GM12875 (cell line): ENCODE data around the gene BTBD16.

Experiments
- H3K4me3 ChIP-seq: one replicate; pipeline ENCODE4 v1.5.1; 2011; ENCODE audit warnings: low read depth, low read length, control low read depth
- TF ChIP-seq, protein P1 (sequence below): IDR thresholded peaks from 2 replicates; pipeline ENCODE4 v1.5.1; 2011; ENCODE audit warnings: low read depth, mild to moderate bottlenecking, control low read depth, inconsistent platforms, low read length, moderate library complexity, borderline replicate concordance; ENCODE audit not compliant: insufficient read depth

The BTBD16 gene

DNA sequence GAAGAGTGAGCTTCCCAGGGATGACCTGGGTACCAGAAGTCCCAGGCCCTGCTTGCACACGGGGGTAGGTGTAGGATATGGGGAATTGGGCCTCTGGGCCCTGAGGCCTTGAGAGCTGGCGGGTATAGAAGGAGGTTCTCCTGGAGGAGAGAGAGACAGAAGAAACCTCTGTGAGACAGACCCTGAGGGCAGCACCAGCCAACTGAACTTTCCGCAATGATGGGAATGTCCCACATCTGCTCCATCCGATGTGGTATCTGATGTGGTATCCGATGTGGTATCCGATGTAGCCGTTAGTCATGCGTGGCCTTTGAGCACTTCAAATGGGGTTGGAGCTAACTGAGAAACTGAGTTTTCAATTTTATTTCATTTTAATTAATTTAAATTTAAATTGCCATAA lies 72.8 kb downstream of the BTBD16 start:
- TF ChIP-seq, protein P1, sequence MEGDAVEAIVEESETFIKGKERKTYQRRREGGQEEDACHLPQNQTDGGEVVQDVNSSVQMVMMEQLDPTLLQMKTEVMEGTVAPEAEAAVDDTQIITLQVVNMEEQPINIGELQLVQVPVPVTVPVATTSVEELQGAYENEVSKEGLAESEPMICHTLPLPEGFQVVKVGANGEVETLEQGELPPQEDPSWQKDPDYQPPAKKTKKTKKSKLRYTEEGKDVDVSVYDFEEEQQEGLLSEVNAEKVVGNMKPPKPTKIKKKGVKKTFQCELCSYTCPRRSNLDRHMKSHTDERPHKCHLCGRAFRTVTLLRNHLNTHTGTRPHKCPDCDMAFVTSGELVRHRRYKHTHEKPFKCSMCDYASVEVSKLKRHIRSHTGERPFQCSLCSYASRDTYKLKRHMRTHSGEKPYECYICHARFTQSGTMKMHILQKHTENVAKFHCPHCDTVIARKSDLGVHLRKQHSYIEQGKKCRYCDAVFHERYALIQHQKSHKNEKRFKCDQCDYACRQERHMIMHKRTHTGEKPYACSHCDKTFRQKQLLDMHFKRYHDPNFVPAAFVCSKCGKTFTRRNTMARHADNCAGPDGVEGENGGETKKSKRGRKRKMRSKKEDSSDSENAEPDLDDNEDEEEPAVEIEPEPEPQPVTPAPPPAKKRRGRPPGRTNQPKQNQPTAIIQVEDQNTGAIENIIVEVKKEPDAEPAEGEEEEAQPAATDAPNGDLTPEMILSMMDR: no peak
- H3K4me3 ChIP-seq: no peak overlapping the region

DNA sequence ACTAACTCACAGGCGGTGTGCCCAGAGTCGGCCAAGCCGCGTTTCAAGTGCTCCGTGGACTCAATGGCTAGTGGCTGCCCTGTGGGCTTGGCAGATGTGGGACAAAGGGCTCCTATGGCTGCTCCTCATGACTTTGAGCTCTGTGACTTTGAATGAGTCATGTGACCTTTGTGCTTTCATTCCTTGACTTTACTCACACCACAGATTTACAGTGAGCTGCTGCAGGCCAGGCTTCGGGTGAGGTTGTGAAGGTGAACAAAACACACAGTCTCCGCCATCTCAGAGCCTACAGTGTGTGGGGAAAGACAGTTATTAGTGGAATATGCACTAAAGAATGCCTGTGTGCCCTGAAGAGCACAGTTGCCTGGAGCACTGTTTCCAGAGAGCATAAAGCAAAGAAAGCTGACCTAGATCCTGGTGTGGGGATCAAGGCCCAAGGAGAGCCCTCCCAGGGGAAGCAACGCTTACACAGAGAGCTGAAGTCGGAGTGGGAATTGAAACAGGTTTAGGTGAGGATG lies 73.7 kb downstream of the BTBD16 start:
- TF ChIP-seq, protein P1: no peak
- H3K4me3 ChIP-seq: no peak overlapping the region

DNA sequence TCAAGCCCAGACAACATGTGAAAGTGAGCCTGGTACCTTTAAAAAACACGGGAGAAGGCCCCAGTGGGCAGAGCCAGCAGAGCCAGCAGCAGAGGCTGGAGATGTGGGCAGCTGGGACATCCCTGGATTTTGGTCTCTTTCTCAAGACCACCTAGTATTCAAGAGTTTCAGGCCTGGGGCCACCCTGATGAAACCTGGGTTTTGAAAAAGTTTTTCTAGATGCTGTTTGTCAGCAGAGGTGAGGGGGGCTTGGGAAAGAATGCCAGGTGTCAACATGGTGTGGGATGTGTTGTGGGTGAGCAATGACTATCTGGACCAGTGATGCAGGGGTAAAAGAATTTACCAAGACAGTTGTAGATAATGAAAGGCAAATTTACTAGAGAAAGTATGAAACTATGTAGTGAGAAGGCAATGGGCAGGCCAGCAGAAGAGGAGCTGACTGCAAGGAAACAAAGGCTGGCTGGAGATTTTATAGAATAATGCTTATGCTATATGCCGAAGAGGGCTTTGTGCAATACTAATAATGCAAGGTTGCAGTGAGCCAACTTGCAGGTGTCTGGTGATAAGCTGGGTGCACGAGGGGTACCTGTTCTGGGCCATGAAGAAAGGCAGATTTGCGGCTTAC lies 75.3 kb downstream of the BTBD16 start:
- TF ChIP-seq, protein P1: no peak
- H3K4me3 ChIP-seq: no peak overlapping the region

DNA sequence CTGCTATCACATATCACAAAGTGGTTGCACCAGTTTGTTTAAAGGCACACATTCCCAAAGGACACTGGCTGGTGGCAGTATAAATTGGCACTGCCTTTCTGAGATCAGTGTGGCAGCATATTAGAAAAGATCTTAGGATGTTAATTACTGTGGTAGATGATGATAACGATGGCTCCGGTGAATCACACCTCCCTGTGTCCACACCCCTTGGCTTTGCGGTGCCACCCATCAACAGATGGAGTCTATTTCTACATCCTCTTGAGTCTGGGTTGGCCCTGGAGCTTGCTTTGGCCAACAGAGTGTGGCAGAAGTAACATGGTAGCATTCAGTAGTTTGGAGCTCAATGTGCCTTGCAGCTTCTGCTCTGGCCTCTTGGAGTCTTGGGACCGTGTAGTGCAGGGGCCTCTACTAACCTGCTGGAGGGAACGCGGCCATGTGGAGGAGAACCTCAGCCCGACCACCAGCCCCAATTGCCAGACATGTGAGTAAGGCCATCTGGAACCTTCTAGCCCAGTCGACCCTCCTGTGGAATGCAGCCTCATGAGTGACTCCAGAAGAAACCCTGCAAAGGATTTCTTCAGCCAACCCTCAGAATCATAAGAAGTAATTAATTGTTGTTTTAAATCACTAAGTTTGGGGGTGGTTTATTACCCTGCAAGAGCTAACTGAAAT lies 76.2 kb downstream of the BTBD16 start:
- TF ChIP-seq, protein P1: no peak
- H3K4me3 ChIP-seq: no peak overlapping the region

DNA sequence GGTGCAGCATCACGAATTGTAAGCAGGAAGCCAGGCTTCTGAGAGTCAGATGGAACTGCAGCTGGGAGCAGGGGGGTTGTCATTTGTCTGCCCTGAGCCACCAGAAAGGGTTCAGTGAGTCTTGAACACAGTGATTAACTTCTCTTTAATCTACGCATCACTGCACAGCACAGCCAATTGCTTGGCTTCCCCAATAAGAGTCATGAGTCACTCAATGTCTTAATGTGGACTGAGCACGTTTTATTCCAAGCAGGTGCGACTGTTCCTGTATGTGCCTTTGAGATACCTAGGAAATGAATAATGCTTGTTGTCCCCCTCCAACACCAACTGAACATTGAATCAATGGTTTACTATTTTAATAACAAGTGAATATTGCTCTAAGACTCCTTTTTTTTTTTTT lies 77.4 kb downstream of the BTBD16 start:
- H3K4me3 ChIP-seq: no peak overlapping the region
- TF ChIP-seq, protein P1: no peak

DNA sequence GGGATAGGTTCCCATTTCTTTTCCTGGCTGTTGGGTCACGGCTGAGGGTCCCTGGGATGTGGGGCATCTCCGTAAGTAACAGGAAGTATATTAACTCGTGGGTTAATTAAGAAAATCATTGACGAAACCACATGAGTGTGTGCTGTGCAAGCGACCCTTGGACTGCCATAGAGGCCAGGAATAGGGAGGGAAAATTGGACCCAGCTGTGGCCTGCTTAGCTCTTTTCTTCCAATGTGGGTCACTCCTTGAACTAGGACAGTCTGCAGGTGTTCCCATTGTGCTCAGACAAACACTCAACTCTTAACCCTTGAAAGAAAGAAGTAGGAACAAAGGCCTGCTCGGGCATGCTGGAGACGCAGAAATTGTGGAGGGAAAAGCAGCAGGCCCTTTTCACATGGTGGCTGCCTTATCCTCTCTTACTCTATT lies 77.9 kb downstream of the BTBD16 start:
- no peak overlapping the region for H3K4me3 ChIP-seq
- TF ChIP-seq, protein P1: no peak
